Dedifferentiated amniotic fluid mesenchymal stem cell (primary cell): ENCODE measurements around the gene UQCC3.
"Not testable (repeated sequence)": the region's sequence is repeated elsewhere in the genome, so short reads cannot be mapped to it uniquely, and the experiment has no call there.

Source experiments
- DNase-seq: peaks from one replicate; pipeline ENCODE4 v3.0.0-alpha.2; 2016; ENCODE audit errors: extremely low spot score

Gene UQCC3

DNA sequence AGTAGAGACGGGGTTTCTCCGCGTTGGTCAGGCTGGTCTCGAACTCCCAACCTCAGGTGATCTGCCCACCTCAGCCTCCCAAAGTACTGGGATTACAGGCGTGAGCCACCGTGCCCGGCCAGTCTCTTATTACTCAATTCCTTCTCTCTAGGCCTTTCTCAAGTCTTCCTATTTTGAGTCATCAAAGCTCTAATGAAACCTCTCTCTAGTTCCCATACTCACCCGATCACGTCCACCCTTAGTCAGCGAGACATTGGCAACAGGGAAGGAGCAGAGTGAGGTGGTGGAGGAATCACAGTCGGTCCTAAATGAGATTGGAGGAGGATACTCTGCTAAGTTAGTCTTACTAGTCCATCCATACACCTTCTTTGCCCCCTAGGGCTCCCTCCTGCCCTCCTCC lies 30.8 kb downstream of the UQCC3 start:
- DNase-seq: no peak

DNA sequence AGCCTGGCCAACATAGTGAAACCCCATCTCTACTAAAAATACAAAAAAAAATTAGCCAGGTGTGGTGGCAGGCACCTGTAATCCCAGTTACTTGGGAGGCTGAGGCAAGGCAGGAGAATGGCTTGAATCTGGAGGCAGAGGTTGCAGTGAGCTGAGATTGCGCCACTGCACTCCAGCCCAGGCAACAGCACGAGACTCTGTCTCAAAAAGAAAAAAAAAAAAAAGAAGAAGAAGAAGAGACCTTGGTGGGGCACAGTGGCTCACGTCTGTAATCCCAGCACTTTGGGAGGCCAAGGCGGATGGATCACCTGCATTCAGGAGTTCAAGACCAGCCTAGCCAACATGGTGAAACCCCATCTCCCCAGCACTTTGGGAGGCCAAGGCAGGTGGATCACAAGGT lies 32.4 kb downstream of the UQCC3 start:
- DNase-seq: not testable (repeated sequence)

DNA sequence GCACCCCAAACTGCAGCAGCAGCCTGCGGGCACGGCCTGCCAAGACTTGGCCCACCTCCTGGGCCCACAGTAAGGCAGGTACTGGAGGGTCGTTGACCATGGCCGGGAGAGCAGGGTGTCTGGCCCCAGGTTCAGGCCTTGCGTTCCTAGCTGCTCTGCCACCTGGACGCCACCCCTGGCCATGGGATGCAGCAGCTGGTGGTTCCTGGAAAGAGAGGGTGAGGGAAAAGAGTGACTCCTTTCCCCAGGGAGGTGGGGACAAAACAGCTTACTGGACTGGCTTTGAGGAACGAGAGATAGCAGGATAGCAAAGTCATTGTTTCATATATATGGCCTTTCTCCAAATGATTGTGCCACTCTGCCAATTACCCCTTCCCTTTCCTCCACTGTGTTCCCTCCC lies 33.9 kb downstream of the UQCC3 start:
- no peak for DNase-seq

DNA sequence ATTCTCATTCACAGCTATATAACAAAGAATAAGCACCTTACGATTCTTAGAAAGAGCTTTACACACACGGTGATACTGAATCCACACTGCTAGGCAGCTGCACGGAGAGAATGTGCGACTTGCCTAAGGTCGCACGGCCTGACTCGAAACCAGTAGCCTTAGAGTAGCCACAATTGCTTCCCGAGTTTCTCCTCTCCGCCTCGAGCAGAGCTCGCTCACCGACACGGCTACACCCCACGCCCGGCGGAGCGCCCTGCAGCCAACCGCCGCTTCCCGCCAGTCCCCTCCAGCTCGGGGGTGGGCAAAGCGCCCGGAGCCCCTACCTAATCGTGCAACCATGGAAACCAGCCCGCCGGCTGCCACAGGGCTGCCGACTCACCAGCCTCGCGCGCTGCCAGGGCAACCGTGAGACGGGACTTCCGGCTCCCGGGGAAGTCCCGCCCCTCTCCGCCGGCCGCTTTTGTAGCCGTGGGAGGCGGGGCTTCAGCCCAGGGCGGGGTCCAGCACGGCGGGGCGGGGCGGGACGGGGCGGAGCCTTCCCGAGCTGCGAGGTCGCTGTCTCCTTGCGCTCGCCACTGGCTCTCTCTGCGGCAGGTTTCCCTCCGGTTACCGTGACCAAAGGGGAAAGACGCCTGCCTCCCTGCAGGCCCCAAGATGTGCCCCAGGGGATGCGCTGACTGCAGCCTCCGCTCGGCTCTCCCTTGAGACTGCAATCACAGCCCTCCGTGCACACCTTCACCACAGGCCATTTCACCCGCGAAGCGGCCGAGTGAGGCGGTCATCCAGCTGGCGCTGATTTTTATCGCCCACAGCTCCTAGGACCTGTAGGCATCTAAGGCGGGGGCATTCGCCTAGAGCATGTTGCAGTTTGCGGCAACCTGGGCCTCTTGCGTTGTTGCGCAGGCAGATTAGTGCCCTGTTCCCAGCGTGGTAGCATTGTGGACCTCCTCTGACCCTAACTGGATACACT lies 34.7 kb downstream of the UQCC3 start:
- DNase-seq: peak; percentile 89

DNA sequence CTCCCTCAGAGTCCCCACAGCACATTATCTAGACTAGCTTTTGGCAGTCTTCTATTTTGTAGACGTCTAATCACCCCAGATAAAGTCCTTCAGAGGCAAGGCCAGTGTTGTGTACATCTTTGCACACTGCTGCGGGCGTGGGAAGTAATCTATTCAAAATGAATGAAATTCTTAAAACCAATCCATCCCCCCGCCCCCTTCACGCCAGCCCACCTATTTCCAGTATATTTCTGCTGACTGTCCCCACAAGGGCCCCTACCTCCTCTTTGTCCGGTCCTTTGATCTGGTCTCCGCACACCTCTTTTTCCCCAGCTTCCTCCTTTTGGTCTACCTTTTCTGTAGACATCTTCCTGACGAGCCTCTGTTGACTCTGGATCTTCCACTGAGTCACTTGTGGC lies 35.4 kb downstream of the UQCC3 start:
- no peak for DNase-seq

DNA sequence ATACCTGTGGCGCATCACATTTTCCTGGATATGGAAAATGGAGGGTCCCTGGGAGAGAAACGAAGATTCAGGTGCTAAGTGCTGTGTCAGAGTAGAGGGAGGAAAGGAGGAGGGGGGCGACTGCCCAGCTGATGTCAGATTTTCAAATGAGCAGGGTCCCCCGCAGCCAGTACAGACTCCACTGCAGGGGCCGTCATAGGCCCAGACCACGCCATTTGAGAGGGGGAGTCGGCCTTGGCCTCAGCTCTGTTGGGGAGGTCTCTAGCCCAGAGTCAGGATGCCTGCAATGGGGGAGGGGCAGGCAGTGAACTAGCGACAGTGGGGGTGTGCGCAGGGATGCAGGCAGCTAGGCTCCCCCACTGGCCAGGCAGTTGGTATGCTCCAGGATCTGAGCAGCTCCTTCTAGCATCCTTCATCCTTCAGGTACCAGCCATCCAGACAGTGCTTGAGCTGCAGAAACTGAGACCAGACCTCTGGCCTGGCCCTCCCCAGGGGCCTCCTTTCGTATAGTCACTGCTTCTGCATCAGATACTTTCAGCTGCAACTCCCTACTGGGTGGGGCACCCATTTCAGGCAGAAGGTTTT lies 35.9 kb downstream of the UQCC3 start, which contains the start of the genes BSCL2 and GNG3:
Gene BSCL2, minus strand, starts transcription at position 148 of the 585 bp plus-strand sequence. CDS start 229 bp downstream, outside the sequence.
Gene GNG3, plus strand, starts transcription at position 400 of the 585 bp plus-strand sequence. CDS start 620 bp downstream, outside the sequence.
- DNase-seq: no peak

DNA sequence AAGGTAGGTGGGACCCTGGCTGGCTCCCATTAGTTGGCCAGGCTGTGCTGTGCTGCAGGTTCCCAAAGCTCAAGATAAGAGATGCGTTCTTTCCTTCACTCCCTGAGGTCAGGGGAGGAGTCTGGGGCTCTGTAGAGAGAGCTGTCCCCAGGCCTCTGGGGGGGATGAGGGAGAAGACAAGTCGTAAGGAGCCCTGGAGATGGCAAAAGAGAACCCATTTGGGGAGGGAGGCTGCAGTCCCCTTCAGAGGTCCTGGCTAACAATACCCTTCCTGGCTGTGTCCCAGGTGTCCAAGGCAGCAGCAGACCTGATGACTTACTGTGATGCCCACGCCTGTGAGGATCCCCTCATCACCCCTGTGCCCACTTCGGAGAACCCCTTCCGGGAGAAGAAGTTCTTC lies 36.9 kb downstream of the UQCC3 start:
- DNase-seq: no peak

DNA sequence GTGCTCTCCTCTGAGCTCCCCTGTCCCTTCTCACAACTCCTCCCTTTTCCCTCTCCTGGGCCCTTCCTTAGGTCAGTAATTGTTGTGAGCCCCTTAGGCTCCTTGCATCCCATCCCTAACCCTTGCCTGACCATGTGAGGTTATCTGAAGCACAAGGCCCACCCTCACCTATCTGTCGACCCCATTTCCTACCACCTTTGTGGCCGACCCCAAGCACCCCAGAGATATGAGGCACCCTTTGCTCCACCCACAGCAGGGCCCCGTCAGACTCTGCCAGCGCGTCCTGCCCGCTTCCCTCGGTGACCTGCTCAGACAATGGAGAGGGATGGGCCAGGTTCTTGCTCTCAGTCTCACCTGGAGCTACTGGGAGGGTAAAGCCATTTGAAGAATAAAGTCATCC lies 37.3 kb downstream of the UQCC3 start:
- no peak for DNase-seq

DNA sequence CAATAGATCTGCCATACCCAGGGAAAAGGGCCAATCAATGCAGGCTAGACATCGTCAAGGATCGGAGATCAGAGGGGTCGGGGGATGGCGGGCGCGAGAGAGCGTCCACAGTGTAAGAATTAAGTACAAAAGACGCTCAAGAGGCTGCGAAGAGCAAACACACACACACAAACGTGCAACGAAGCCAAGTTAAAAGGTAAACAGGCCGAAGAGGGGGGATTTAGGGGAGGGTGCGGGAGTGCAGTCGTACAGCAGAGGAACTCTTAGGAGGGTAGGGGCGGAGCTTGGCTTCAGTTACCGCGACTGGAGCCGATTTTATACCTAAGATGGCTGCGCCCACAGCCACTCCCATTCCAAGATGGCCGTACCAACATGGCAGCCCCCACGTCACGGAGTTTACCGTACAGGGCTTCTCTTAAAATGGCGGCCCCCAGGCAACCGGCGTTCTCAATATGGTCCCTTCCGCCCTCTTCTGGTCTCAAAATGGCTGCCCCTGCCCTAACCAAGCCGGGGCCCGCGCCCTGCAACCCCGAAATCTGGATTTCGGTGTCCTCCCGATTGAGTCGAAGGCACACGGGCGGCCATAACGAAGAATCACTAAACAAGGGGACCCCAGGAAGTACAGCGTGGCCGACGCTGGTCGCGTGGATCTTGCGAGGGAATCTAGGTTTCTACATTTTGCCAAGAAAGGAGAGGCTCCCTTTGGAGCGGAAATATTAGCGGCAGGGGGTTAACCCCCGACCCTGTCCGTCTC lies 38.0 kb downstream of the UQCC3 start:
- DNase-seq: peak; percentile 91

DNA sequence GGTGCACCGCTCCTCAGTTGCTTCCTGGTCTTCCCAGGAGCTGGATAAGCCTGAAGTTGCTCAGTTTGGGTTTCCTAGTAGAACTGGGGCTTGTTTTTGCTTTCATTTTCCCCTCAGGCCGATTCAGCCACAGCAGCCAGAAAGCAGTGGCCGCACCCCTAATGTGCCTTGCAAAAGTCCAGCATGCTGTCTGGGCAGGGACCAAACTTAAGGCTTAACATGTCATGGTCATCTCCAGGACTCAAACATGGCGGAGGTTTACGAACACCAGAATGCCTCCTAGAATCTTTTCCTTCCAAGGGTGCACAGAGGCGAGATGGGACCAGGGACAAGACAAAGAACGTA lies 38.5 kb downstream of the UQCC3 start:
- no peak for DNase-seq

DNA sequence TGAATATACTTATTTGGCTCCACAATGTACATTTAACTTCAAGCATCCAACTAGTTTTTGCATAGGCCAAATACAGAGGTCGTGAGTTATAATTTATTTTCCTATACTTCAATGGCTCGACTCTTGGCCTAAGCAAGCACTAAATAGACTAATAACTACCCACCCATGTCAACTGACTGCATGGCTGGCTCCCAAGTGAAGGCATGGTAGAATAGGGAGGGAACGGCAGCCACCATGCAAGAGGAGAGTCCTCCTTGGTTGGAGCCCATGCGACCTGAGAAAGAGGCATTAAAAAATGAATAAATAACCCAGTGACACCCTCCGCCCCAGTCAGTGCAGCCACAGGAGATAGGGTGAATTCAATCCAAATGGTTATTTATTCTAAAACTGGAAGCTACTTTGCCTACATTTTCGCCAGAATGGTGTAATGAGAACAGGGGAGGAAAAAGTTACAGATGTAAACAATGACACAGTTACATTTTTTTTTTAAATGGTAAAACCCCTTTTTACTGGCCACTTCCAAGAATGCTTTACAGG lies 40.9 kb downstream of the UQCC3 start:
- no peak for DNase-seq

DNA sequence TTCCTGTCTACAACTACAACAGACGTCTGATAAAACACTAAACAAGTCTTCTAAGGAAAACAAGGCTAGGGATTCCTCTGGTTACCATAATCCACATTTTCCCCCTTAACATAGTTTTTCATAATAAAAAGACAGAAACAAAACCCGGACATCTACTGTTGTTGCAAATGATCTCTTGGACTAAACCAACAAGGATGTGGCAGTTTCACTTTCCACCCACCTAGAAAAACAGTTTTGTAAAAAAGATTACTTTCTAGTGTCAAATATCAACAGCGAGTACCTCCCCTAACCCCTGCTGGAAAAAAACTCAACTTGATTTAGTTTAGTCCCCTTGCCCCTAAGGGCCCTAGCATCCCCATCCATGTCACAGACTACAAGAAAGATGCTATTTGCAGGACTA lies 41.4 kb downstream of the UQCC3 start:
- DNase-seq: no peak

DNA sequence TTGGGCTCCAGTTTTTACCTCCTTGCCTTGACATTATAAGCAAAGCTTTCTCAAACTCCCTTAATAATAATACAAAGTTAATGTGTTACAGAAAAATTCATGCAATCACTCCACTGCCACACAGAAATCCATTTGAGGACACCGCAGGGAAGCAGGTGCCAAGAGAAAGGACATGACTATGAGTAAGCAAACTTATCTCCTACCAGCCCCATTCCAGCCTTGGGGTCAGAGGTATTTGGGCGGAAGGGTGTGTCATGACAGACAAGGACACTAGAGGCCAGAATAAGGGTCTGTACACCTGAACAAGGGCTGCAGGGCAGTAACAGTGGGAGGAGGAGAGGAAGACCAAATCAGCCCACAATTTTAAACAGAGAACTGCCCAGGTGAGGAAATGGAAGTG lies 41.9 kb downstream of the UQCC3 start:
- DNase-seq: no peak

DNA sequence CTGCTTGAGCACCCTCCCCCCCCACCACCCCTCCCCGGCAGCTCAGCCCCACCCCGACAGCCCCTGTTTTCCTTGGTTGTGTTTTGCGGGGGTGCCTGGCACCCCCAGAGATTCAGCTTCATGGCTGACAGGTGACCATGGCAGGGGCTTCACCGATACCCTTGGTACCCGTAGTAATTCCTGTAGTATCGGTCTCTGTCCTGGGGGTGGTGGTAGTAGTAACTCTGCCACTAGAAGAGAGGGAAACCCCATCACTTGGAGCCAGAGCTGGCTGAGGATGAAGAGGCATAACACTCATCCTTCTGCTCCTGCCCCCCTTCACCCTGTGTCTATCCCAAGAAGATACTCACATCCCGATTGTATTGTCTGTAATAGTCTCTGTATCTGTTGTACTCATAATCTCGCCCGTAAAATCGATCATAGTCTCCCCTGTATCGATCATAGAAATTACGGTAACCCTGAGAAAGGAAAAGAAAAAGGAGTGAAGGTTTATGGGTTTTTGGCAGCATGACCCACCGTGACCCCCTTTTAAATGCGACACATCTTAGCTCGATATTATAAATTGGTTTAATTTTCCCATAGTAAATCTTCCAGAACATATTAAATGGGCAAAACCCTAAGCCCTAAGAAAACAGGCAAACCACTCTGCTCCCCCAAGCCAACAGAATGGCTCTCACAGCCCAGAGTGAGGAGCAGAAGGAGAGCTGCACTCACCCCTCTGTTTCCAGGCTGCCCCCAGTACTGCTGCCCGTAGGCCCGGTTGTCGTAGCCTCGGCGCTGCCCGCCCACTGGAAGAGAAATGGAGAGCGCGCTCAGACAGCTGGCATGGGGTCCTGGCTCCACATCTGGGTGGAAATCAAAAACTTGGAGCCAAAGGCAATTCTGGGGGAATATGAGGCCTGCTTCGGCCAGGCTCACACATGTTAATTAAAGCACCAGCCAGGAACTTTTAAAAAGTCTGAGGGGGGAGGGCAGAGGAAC lies 44.0 kb downstream of the UQCC3 start:
- DNase-seq: no peak

DNA sequence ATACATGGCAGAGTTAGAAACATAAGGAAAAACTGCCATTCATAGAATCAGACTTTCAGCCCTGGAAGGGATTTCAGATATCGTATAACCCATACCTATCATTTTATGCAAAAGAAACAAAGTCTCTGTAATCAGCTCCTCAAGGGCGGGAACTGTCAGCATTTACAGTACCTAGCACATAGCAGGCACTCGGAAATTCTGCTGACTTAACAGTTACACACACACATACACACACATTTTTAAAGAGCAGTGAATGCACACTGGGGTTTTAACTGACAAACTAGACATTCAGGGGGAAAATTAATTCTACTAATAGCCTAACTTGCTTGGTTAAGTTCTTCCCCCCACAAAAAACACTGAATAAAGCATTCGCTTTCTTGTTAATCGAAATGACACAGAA lies 44.7 kb downstream of the UQCC3 start:
- DNase-seq: no peak

DNA sequence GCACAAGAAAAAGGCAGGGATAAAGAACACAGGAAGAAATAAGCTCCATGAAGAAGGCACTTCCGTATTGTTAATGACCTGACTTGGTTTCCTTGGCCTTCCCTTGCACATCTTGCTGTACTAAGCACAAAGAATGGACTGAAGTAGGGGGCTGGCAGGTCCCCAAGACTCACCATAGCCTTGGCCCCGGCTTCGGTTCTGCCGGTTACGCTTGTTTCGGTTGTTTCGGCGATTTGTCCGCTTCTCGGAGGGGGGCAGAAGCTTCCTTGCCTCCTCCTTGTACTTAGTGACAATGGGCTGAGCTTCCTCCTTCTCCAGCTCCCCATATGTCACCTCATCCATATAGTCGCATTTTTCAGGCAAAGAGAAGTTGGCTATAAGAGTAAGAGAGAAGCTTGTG lies 45.3 kb downstream of the UQCC3 start:
- no peak for DNase-seq

DNA sequence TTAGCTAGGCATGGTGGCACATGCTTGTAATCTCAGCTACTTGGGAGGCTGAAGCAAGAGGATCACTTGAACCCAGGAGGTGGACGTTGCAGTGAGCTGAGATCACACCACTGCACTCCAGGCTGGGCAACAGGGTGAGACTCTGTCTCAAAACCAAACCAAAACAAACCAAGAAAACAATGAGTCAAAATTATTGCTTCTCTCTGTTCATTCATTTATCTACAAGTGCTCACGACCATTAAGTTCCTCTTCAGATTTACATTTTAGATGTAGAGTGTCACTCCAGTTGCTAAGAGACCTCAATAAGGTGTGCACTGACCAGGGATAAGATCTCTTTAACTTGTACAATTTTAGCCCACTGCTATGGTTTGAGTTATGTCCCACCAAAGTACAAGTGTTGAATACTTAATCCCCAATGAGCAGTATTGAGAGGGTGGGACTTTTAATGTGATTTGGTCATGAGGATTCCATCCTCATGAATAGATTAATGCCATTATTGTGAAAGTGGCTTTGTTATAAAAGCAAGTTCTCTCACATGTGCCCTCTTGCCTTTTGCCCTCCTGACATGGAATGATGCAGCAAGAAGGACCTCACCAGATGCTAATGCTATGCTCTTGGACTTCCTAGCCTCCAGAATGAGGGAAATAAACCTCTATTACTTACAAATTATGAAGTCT lies 48.0 kb downstream of the UQCC3 start:
- DNase-seq: no peak

DNA sequence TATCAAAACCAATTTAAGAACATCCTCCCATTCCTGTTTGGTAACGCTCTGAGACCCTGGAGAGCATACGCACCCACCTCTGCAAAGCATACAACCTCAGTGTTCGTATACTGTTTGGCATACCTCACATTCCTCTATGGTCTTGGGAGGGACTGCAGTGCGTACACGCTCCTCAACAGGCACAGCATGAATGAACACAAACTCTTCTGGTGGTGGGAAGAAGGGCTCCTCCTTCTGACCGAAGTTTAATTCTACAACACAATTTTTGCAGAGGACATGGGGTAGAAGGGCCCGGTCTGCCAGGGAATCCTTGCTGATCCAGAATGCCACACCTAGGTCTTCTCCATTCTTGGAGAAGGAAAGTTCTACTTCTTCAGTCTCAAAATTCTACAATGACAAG lies 50.5 kb downstream of the UQCC3 start:
- DNase-seq: no peak
